Liver (tissue), 3 donors: ENCODE data around the gene BHMT2.

ENCODE experiments used
- EGR1 ChIP-seq, 2 donors: IDR thresholded peaks; 2 replicates each; pipeline ENCODE4 v1.6.1; 2016 to 2018; ENCODE audit warnings: antibody characterized with exemption in 2 of 2, low read depth in 2 of 2
- GABPA ChIP-seq, 2 donors: IDR thresholded peaks in 1 of 2; conservative IDR thresholded peaks in 1 of 2; 2 replicates each; pipeline ENCODE4 v1.6.1; 2016; ENCODE audit warnings: antibody characterized with exemption in 2 of 2, mild to moderate bottlenecking in 1 of 2, moderate library complexity in 1 of 2
- HNF4A ChIP-seq, 2 donors: conservative IDR thresholded peaks; 2 replicates each; pipeline ENCODE4 v1.6.1; 2016; ENCODE audit warnings: antibody characterized with exemption in 2 of 2, mild to moderate bottlenecking in 2 of 2
- HNF4G ChIP-seq: IDR thresholded peaks from 2 replicates; pipeline ENCODE4 v1.6.1; 2016; ENCODE audit warnings: antibody characterized with exemption
- JUND ChIP-seq, 2 donors: IDR thresholded peaks; 2 replicates each; pipeline ENCODE4 v1.6.1; 2016; ENCODE audit warnings: antibody characterized with exemption in 2 of 2
- RAD21 ChIP-seq, 2 donors: IDR thresholded peaks; 2 replicates each; pipeline ENCODE4 v1.6.1; 2016; ENCODE audit warnings: antibody characterized with exemption in 2 of 2, mild to moderate bottlenecking in 2 of 2
- SP1 ChIP-seq: IDR thresholded peaks from 2 replicates; pipeline ENCODE4 v1.6.1; 2018; ENCODE audit warnings: antibody characterized with exemption, mild to moderate bottlenecking
- TAF1 ChIP-seq: conservative IDR thresholded peaks from 2 replicates; pipeline ENCODE4 v1.6.1; 2016; ENCODE audit warnings: antibody characterized with exemption, mild to moderate bottlenecking
- YY1 ChIP-seq: IDR thresholded peaks from 2 replicates; pipeline ENCODE4 v1.6.1; 2016; ENCODE audit warnings: antibody characterized with exemption, mild to moderate bottlenecking
- TF ChIP-seq, protein P1 (sequence below): IDR thresholded peaks from 2 replicates; pipeline ENCODE4 v1.6.1; 2016; ENCODE audit warnings: antibody characterized with exemption
- TF ChIP-seq, protein P2 (sequence below): fragments of 150-350 bp; IDR thresholded peaks from 2 replicates; pipeline ENCODE4 v1.5.1; 2017; ENCODE audit warnings: improper control_type of control experiment, low read depth, low read length; ENCODE audit not compliant: missing input control
- TF ChIP-seq, protein P3 (sequence below): IDR thresholded peaks from 2 replicates; pipeline ENCODE4 v1.6.1; 2016; ENCODE audit warnings: antibody characterized with exemption
- TF ChIP-seq, protein P4 (sequence below): IDR thresholded peaks from 2 replicates; pipeline ENCODE4 v1.6.1; 2016; ENCODE audit warnings: antibody characterized with exemption
- TF ChIP-seq, protein P5 (sequence below): IDR thresholded peaks from 2 replicates; pipeline ENCODE4 v1.6.1; 2016; ENCODE audit warnings: antibody characterized with exemption, mild to moderate bottlenecking
- donor health status: healthy.
- donor health status: healthy.

DNA sequence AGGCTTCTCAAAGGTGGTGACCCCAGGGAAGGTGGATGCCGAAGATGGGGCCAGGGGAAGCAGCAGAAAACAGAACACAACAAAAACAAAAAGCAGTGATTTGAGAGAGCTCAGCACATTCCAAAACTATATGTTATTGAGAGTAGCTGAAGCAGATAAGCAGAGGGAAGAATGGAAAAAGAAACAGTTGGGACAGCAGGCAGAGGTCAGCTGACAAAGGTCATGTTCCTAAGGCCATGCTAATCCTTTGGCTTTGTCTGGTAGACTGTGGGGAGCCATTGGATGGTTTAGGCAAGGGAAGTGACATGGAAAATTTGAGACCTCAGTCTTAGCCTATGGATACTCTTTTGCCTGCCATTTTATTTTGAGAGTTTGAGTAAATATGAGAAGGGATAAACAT lies 14.6 kb upstream of the BHMT2 start:
- TF ChIP-seq, protein P1, sequence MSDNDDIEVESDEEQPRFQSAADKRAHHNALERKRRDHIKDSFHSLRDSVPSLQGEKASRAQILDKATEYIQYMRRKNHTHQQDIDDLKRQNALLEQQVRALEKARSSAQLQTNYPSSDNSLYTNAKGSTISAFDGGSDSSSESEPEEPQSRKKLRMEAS = no peak
- TF ChIP-seq, protein P2, sequence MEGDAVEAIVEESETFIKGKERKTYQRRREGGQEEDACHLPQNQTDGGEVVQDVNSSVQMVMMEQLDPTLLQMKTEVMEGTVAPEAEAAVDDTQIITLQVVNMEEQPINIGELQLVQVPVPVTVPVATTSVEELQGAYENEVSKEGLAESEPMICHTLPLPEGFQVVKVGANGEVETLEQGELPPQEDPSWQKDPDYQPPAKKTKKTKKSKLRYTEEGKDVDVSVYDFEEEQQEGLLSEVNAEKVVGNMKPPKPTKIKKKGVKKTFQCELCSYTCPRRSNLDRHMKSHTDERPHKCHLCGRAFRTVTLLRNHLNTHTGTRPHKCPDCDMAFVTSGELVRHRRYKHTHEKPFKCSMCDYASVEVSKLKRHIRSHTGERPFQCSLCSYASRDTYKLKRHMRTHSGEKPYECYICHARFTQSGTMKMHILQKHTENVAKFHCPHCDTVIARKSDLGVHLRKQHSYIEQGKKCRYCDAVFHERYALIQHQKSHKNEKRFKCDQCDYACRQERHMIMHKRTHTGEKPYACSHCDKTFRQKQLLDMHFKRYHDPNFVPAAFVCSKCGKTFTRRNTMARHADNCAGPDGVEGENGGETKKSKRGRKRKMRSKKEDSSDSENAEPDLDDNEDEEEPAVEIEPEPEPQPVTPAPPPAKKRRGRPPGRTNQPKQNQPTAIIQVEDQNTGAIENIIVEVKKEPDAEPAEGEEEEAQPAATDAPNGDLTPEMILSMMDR = no peak
- TF ChIP-seq, protein P3, sequence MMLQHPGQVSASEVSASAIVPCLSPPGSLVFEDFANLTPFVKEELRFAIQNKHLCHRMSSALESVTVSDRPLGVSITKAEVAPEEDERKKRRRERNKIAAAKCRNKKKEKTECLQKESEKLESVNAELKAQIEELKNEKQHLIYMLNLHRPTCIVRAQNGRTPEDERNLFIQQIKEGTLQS = no peak
- TF ChIP-seq RAD21 (IDR thresholded peaks at IDR 0.05) = no peak
- TF ChIP-seq GABPA (IDR thresholded peaks at IDR 0.05 in 1 of 2, conservative IDR thresholded peaks at IDR 0.05 in 1 of 2) = no peak
- peak; percentile 41 for TF ChIP-seq YY1
- TF ChIP-seq JUND (IDR thresholded peaks at IDR 0.05) = no peak
- TF ChIP-seq, protein P4, sequence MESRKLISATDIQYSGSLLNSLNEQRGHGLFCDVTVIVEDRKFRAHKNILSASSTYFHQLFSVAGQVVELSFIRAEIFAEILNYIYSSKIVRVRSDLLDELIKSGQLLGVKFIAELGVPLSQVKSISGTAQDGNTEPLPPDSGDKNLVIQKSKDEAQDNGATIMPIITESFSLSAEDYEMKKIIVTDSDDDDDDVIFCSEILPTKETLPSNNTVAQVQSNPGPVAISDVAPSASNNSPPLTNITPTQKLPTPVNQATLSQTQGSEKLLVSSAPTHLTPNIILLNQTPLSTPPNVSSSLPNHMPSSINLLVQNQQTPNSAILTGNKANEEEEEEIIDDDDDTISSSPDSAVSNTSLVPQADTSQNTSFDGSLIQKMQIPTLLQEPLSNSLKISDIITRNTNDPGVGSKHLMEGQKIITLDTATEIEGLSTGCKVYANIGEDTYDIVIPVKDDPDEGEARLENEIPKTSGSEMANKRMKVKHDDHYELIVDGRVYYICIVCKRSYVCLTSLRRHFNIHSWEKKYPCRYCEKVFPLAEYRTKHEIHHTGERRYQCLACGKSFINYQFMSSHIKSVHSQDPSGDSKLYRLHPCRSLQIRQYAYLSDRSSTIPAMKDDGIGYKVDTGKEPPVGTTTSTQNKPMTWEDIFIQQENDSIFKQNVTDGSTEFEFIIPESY = no peak
- TF ChIP-seq, protein P5, sequence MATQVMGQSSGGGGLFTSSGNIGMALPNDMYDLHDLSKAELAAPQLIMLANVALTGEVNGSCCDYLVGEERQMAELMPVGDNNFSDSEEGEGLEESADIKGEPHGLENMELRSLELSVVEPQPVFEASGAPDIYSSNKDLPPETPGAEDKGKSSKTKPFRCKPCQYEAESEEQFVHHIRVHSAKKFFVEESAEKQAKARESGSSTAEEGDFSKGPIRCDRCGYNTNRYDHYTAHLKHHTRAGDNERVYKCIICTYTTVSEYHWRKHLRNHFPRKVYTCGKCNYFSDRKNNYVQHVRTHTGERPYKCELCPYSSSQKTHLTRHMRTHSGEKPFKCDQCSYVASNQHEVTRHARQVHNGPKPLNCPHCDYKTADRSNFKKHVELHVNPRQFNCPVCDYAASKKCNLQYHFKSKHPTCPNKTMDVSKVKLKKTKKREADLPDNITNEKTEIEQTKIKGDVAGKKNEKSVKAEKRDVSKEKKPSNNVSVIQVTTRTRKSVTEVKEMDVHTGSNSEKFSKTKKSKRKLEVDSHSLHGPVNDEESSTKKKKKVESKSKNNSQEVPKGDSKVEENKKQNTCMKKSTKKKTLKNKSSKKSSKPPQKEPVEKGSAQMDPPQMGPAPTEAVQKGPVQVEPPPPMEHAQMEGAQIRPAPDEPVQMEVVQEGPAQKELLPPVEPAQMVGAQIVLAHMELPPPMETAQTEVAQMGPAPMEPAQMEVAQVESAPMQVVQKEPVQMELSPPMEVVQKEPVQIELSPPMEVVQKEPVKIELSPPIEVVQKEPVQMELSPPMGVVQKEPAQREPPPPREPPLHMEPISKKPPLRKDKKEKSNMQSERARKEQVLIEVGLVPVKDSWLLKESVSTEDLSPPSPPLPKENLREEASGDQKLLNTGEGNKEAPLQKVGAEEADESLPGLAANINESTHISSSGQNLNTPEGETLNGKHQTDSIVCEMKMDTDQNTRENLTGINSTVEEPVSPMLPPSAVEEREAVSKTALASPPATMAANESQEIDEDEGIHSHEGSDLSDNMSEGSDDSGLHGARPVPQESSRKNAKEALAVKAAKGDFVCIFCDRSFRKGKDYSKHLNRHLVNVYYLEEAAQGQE = no peak
- TF ChIP-seq EGR1 (IDR thresholded peaks at IDR 0.05; ENCODE audit: low read depth in 2 of 2) = no peak
- TF ChIP-seq HNF4G = no peak
- no peak for TF ChIP-seq TAF1
- TF ChIP-seq SP1 = peak; percentile 28
- peak in 1 of 2 donors; percentile 35 for TF ChIP-seq HNF4A (conservative IDR thresholded peaks at IDR 0.05)
